ENCODE results near the gene EXD3.
A peak's percentile ranks its signal among the peaks of the same experiment; 100 is the strongest.

The EXD3 gene

DNA sequence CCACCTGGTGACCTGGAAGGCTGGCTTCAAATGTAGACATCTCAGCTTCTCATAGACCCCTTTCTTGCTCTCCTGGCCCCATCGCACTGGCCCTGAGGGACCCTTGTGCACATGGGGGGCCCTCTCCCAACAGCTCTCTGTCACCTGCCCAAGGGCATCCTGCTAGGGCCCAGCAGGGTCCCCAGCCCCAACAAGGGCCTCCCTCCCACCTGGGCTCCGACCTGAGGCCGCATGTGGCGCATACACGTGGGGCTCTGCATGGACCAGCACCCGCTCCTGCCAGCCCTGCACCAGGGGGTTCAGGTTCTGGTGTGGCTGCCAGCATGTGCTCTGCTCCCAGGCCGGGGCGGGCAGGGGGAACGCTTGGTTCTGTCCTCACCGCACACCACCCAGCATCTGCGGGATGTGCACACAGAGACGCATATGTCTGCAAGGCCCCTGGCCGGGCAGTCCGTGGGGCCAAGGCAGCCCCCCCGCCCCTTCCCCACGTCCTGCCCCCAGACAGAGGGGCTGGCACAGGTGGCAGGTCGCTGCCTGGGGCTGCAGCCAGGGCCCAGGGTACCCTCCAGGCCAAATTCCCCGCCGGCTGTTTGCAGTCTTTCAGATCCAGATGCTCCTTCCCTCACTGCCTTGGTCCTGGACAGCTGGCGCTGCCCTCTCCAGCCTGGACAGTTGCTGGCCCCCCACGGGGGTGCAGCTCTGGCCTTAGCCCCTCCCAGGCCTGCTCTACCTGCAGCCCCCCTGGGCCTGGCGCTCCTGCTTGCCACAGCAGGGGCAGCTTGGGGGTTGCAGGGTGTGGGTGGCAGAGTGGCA is 103.0 kb downstream of the EXD3 start:
- TF ChIP-seq FOXM1 (IDR thresholded peaks at IDR 0.05; ENCODE audit: borderline replicate concordance, low read depth): no peak
- TF ChIP-seq CREB1 (IDR thresholded peaks at IDR 0.05; ENCODE audit: low read depth): no peak
- TF ChIP-seq, protein P1, sequence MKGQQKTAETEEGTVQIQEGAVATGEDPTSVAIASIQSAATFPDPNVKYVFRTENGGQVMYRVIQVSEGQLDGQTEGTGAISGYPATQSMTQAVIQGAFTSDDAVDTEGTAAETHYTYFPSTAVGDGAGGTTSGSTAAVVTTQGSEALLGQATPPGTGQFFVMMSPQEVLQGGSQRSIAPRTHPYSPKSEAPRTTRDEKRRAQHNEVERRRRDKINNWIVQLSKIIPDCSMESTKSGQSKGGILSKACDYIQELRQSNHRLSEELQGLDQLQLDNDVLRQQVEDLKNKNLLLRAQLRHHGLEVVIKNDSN (IDR thresholded peaks at IDR 0.05): no peak
- TF ChIP-seq TEAD4 (IDR thresholded peaks at IDR 0.05): no peak
- no peak for TF ChIP-seq ZBTB7A (IDR thresholded peaks at IDR 0.05; ENCODE audit: low read depth)
- no peak for TF ChIP-seq EGR1 (IDR thresholded peaks at IDR 0.05)
- TF ChIP-seq TCF12 (IDR thresholded peaks at IDR 0.05; ENCODE audit: low read depth): no peak
- no peak for TF ChIP-seq EP300 (IDR thresholded peaks at IDR 0.05; ENCODE audit: borderline replicate concordance)
- no peak for TF ChIP-seq TAF1 (IDR thresholded peaks at IDR 0.05; ENCODE audit: low read depth)
- TF ChIP-seq RAD21 (IDR thresholded peaks at IDR 0.05; ENCODE audit: low read depth): no peak
- TF ChIP-seq, protein P2, sequence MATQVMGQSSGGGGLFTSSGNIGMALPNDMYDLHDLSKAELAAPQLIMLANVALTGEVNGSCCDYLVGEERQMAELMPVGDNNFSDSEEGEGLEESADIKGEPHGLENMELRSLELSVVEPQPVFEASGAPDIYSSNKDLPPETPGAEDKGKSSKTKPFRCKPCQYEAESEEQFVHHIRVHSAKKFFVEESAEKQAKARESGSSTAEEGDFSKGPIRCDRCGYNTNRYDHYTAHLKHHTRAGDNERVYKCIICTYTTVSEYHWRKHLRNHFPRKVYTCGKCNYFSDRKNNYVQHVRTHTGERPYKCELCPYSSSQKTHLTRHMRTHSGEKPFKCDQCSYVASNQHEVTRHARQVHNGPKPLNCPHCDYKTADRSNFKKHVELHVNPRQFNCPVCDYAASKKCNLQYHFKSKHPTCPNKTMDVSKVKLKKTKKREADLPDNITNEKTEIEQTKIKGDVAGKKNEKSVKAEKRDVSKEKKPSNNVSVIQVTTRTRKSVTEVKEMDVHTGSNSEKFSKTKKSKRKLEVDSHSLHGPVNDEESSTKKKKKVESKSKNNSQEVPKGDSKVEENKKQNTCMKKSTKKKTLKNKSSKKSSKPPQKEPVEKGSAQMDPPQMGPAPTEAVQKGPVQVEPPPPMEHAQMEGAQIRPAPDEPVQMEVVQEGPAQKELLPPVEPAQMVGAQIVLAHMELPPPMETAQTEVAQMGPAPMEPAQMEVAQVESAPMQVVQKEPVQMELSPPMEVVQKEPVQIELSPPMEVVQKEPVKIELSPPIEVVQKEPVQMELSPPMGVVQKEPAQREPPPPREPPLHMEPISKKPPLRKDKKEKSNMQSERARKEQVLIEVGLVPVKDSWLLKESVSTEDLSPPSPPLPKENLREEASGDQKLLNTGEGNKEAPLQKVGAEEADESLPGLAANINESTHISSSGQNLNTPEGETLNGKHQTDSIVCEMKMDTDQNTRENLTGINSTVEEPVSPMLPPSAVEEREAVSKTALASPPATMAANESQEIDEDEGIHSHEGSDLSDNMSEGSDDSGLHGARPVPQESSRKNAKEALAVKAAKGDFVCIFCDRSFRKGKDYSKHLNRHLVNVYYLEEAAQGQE (IDR thresholded peaks at IDR 0.05; ENCODE audit: low read depth): no peak

DNA sequence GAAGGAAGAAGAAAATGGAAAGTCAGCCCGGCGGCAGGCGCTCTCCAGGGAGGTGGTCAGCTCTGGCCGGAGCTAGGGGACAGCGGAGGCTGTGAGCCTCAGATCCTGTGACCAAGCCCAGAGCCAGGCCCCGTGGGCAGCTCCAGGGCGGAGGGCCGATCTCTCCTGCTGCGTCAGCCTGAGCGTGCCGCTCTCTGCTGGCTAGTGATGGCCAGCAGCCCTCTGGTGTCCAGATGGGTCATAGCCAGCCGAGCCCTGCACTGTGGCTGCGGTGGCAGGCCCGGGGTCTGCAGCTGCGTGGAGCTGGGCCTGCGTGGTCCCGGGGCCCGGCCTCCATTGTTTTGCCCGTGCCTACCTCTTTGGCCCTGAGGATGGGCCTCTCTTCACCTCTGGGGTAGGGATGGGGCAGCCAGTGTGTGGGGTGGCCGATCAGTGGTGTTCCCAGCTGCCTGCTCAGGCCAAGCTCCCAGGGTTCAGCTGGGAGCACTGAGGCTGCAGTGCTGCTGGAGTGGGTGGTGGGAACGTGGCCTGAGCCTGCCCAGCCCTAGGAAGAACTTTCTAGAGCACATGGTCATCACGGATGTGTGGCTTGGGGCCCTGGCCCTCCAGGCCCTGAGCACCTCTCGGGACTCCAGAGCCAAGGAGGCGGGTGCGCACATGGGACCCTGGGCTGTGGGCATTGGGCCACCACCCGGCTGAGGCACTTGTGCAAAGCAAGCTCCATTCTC is 103.8 kb downstream of the EXD3 start:
- TF ChIP-seq TEAD4 (IDR thresholded peaks at IDR 0.05) (no peak), RAD21 (IDR thresholded peaks at IDR 0.05; ENCODE audit: low read depth) (peak; percentile 22; the same call in 1 of the 2 replicates), EGR1 (IDR thresholded peaks at IDR 0.05) (no peak), ZBTB7A (IDR thresholded peaks at IDR 0.05; ENCODE audit: low read depth) (no peak), CREB1 (IDR thresholded peaks at IDR 0.05; ENCODE audit: low read depth) (no peak)

DNA sequence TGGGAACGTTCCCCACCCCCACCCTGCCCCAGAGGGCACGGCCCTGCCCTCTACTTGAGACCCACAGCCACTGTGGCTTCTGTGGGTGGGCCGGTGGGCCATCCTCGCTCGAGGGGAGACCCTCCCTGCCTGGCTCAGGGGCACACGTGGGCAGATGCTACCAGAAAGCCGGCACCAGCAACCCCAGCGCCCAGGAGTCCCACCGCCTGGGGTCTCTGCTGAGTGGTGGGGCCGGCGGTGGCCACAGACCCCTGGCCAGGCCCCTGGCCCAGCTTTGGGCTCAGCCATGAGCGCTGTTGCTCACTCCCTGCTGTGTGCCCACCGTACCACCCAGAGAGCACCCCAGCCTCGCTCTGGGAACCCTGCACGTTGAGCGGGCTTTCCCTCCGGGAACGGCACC is 104.4 kb downstream of the EXD3 start:
- no peak for TF ChIP-seq EGR1 (IDR thresholded peaks at IDR 0.05)
- no peak for TF ChIP-seq EP300 (IDR thresholded peaks at IDR 0.05; ENCODE audit: borderline replicate concordance)

DNA sequence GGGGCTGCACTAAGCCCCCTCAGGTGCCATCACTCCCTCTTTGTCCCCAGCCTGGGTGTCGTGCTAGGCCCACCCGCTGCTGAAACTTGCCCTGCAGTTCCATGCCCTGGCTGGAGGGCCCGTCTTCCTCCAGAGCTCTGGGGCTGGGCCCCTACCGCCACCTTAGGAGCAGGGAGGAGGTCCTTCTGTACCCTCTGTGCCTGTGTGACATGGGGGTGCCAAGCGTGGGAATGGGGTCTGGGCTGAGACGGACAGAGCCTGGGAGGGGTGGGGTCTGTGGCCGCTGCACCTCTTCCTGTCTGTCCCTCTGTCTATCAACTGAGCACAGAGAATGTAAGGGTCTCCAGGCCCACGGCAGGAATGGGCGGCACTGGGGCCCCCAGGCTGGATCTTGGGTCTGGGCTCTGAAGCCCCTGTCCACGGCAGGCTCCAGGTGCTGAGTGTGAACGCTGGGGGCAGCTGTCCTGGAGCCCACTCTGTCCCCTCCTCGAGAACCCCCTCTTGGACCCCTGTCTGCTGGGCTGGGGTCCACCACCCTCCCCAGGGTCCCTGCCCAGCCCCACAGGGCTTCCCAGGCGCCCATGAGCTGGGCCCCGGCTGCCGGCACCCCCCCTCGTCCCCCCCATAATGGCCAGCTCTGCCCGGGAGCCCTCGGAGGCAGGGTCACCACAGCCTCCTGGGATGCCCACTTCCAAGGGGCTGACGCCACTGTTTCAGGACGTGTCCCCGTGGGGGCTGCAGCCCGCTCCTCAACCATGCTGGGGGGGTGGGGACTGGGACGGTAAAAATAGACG is 105.0 kb downstream of the EXD3 start:
- TF ChIP-seq YY1 (IDR thresholded peaks at IDR 0.05; ENCODE audit: low read depth) (no peak), TCF12 (IDR thresholded peaks at IDR 0.05; ENCODE audit: low read depth) (no peak), RAD21 (IDR thresholded peaks at IDR 0.05; ENCODE audit: low read depth) (no peak)

DNA sequence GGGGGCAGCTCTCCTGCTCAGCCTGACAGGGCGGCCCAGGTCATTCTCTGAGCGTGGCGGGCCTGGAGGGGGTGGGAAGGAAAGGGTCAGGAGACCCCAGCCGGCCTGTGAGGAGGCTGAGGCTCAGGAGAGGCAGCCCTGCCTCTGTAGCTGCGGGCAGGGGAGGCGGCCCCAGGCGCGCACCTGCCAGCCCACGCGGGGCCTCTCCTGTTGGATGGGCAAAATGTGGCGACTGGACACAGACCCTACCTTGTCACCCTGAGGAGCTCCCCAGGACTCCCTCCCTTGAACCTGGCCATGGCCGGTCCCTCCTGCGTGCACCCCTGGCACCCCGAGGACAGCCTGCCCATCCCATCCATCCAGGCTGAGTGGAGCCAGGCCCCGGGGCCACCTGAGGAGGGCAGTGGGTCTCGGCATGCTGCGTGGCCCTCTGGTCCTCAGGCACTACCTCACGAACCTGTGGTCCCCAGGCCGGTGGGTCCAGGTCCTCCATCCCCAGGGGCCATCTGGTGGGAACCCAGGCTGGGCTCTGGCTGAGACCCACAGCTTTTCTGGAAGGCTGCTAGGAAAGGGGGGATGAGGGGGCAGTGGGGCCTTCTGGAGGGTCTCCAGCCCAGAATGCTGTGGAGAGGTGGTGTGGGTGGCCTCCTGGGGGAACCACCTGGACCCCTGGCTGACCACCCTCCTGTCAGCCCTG is 105.8 kb downstream of the EXD3 start:
- TF ChIP-seq, protein P1 (IDR thresholded peaks at IDR 0.05): no peak
- TF ChIP-seq CREB1 (IDR thresholded peaks at IDR 0.05; ENCODE audit: low read depth): no peak
- TF ChIP-seq TEAD4 (IDR thresholded peaks at IDR 0.05): no peak
- TF ChIP-seq ZBTB7A (IDR thresholded peaks at IDR 0.05; ENCODE audit: low read depth): no peak

DNA sequence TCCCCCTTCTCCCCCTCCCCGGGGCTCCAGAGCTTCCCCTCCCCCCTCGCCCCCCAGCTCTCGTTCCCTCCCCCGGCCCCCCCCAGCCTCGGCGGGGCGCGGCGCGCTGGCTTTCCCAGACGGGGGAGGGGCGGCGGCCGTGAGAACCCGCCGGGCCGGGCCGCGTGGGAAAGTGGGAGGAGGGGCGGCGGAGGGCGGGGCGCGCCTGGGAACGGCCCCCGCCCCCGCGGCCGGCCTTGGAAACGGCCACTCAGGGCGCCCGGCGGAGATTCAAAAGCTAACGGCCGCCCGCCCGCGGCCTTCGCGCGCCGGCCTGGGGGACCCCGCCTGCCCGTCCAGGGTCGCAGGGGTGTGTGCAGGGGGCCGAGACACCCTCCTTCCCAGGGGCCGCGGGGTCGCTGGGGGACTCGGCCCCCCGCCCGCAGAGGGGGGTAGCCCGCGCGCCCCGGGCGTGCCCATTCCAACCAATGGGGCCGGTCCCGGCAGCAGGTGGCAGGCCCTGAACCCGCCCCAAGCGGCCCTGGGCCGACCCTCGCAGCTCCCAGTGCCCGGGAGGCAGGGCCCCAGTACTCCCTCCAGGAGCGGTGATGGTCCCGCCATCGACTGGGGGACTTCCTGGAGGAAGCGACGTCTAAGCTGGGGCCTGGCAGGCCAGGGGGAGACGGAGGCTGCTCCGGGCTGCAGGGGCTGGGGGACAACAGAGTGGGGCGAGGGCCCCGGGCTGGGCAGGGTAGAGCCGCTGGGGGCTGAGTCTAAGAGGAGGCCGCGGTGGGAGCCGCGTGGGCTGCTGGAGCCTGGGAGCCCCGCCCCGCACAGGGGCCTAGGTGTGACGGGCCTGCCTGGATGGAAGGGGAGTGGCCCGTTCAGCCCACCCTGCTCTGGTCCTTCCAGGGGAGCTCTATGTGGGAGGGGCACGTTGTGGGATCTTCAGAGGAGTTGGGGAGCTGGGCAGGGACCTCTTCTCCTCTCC is 106.7 kb downstream of the EXD3 start:
- TF ChIP-seq NFIC (IDR thresholded peaks at IDR 0.05) (no peak), TCF12 (IDR thresholded peaks at IDR 0.05; ENCODE audit: low read depth) (peak; percentile 64; the same call in 1 of the 2 replicates), CEBPB (IDR thresholded peaks at IDR 0.05) (no peak), EGR1 (IDR thresholded peaks at IDR 0.05) (peak; percentile 72), CREB1 (IDR thresholded peaks at IDR 0.05; ENCODE audit: low read depth) (no peak), YY1 (IDR thresholded peaks at IDR 0.05; ENCODE audit: low read depth) (no peak), RAD21 (IDR thresholded peaks at IDR 0.05; ENCODE audit: low read depth) (no peak), TAF1 (IDR thresholded peaks at IDR 0.05; ENCODE audit: low read depth) (peak; percentile 16; the same call in 1 of the 2 replicates), ZBTB7A (IDR thresholded peaks at IDR 0.05; ENCODE audit: low read depth) (peak; percentile 85), EP300 (IDR thresholded peaks at IDR 0.05; ENCODE audit: borderline replicate concordance) (no peak; the same call in 1 of the 2 replicates), TEAD4 (IDR thresholded peaks at IDR 0.05) (no peak), FOXM1 (IDR thresholded peaks at IDR 0.05; ENCODE audit: borderline replicate concordance, low read depth) (peak; percentile 27; the same call in 1 of the 2 replicates)
- TF ChIP-seq, protein P3, sequence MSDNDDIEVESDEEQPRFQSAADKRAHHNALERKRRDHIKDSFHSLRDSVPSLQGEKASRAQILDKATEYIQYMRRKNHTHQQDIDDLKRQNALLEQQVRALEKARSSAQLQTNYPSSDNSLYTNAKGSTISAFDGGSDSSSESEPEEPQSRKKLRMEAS (IDR thresholded peaks at IDR 0.05): peak; percentile 23; the same call in 1 of the 2 replicates
- TF ChIP-seq, protein P2 (IDR thresholded peaks at IDR 0.05; ENCODE audit: low read depth): no peak
- TF ChIP-seq, protein P1 (IDR thresholded peaks at IDR 0.05): no peak

All from Ishikawa (cell line).